ENCODE results near the gene GNAQ. TPM values are rescaled to one million over a fixed set of nuclear protein-coding genes. Genes with fewer than 3 reads are reported as not detected.

The GNAQ gene
- total and polyA plus RNA-seq, 4 donors = 6.8 to 19.6 (median 12.6) TPM

GRCh38 chr9:77985996-77986395 is 45.6 kb downstream of the GNAQ start:
- Histone ChIP-seq H3K27ac (ENCODE audit: low read depth in 1 of 2, low read length in 2 of 2) (peak overlapping the region in 1 of 2 donors; percentile 52), H3K4me1 (ENCODE audit: control insufficient read depth in 4 of 4, insufficient read depth in 4 of 4, low read length in 3 of 4) (peaks cover 7 to 45% (median 24%) of the 10 kb centered on the region in 4 donors), H3K36me3 (ENCODE audit: control insufficient read depth in 4 of 4, insufficient read depth in 3 of 4, low read depth in 1 of 4, low read length in 3 of 4) (no peaks in the 10 kb centered on the region), H3K4me3 (ENCODE audit: low read depth in 1 of 3, low read length in 3 of 3) (no peak overlapping the region), H3K27me3 (ENCODE audit: control insufficient read depth in 4 of 4, insufficient read depth in 4 of 4, low read length in 3 of 4) (no peaks in the 10 kb centered on the region), H3K9me3 (ENCODE audit: control insufficient read depth in 4 of 4, low read length in 3 of 4) (no peaks in the 10 kb centered on the region), H3K9ac (ENCODE audit: low read depth in 1 of 2, low read length in 2 of 2) (no peak overlapping the region)
- DNase-seq (ENCODE audit: low spot score) = no peak
- peak in 1 of 2 donors; percentile 74 for TF ChIP-seq EGR1 (IDR thresholded peaks at IDR 0.05; ENCODE audit: low read depth in 2 of 2)
- TF ChIP-seq CTCF (IDR thresholded peaks at IDR 0.05; ENCODE audit: low read depth, low read length, missing input control) = no peak
- peak; percentile 95 for TF ChIP-seq HNF4A (conservative IDR thresholded peaks at IDR 0.05)
- peak; percentile 43 for TF ChIP-seq NR2F2 (IDR thresholded peaks at IDR 0.05)
- TF ChIP-seq FOXA2 (IDR thresholded peaks at IDR 0.05) = peak; percentile 99
- peak; percentile 90 for TF ChIP-seq HNF4G (IDR thresholded peaks at IDR 0.05)
- peak; percentile 97 for TF ChIP-seq FOXA1 (IDR thresholded peaks at IDR 0.05)
- peak; percentile 80 for TF ChIP-seq ATF3 (IDR thresholded peaks at IDR 0.05)
- TF ChIP-seq MAX (IDR thresholded peaks at IDR 0.05) = peak; percentile 89
- TF ChIP-seq ZBTB33 (IDR thresholded peaks at IDR 0.05) = peak; percentile 92
- TF ChIP-seq YY1 (IDR thresholded peaks at IDR 0.05) = peak; percentile 82
- no peak for TF ChIP-seq TAF1 (conservative IDR thresholded peaks at IDR 0.05)
- TF ChIP-seq RAD21 (IDR thresholded peaks at IDR 0.05) = peak; percentile 64 to 74
- peak; percentile 98 for TF ChIP-seq SP1 (IDR thresholded peaks at IDR 0.05)
- TF ChIP-seq GABPA (IDR thresholded peaks at IDR 0.05 in 1 of 2, conservative IDR thresholded peaks at IDR 0.05 in 1 of 2) = peak in 1 of 2 donors; percentile 43
- TF ChIP-seq JUND (IDR thresholded peaks at IDR 0.05) = peak; percentile 81 to 92
- TF ChIP-seq RXRA (IDR thresholded peaks at IDR 0.05) = peak; percentile 88 to 94
- peak; percentile 79 for TF ChIP-seq REST (IDR thresholded peaks at IDR 0.05)
- WGBS = 35% methylated on average over 1 of the region's 1 CpG
